H9 (cell line): ENCODE measurements around the gene ADAM33. TPM values are rescaled to one million over a fixed set of nuclear protein-coding genes. Genes with fewer than 3 reads are reported as not detected.

ENCODE experiments used
- DNase-seq: peaks from one replicate; pipeline ENCODE4 v3.0.0-alpha.2; 2017
- H2AFZ ChIP-seq: one replicate; pipeline ENCODE4 v1.6.1; 2013; ENCODE audit warnings: mild to moderate bottlenecking, low read length, control low read depth, moderate library complexity
- H2AK5ac ChIP-seq: 2 replicates; pipeline ENCODE4 v1.6.1; 2013; ENCODE audit warnings: low read length, control low read depth, mixed read lengths; ENCODE audit not compliant: insufficient read length
- H2BK120ac ChIP-seq: one replicate; pipeline ENCODE4 v1.6.1; 2013; ENCODE audit warnings: low read depth, mild to moderate bottlenecking, low read length, control low read depth, inconsistent platforms; ENCODE audit not compliant: poor library complexity, severe bottlenecking
- H2BK12ac ChIP-seq: 2 replicates; pipeline ENCODE4 v1.6.1; 2013; ENCODE audit warnings: low read length, control low read depth, mixed read lengths, low read depth; ENCODE audit not compliant: insufficient read length
- H2BK15ac ChIP-seq: 2 replicates; pipeline ENCODE4 v1.6.1; 2013; ENCODE audit warnings: low read depth, low read length, control low read depth
- H2BK20ac ChIP-seq: one replicate; pipeline ENCODE4 v1.6.1; 2013; ENCODE audit warnings: low read depth, mild to moderate bottlenecking, low read length, control low read depth, inconsistent platforms; ENCODE audit not compliant: poor library complexity, severe bottlenecking
- H2BK5ac ChIP-seq: 2 replicates; pipeline ENCODE4 v1.6.1; 2013; ENCODE audit warnings: low read length, control low read depth, mixed read lengths; ENCODE audit not compliant: insufficient read length
- H3K14ac ChIP-seq: 2 replicates; pipeline ENCODE4 v1.6.1; 2013; ENCODE audit warnings: low read length, control low read depth; ENCODE audit not compliant: insufficient read depth
- H3K18ac ChIP-seq: 2 replicates; pipeline ENCODE4 v1.6.1; 2013; ENCODE audit warnings: low read depth, mild to moderate bottlenecking, mixed read lengths, low read length, control low read depth; ENCODE audit not compliant: insufficient read length
- H3K23ac ChIP-seq: 2 replicates; pipeline ENCODE4 v1.6.1; 2013; ENCODE audit warnings: low read length, control low read depth, mixed read lengths, low read depth; ENCODE audit not compliant: insufficient read length
- H3K23me2 ChIP-seq: 2 replicates; pipeline ENCODE4 v1.6.1; 2013; ENCODE audit warnings: low read depth, mild to moderate bottlenecking, mixed read lengths, low read length, control low read depth; ENCODE audit not compliant: insufficient read length, poor library complexity, severe bottlenecking
- H3K27ac ChIP-seq: 2 replicates; pipeline ENCODE4 v1.5.1; 2013; ENCODE audit warnings: low read length, control low read depth, mixed read lengths, low read depth; ENCODE audit not compliant: insufficient read length
- H3K27me3 ChIP-seq: 2 replicates; pipeline ENCODE4 v1.6.1; 2013; ENCODE audit warnings: low read length, control low read depth, inconsistent platforms; ENCODE audit not compliant: insufficient read depth
- H3K4ac ChIP-seq: 2 replicates; pipeline ENCODE4 v1.6.1; 2013; ENCODE audit warnings: low read depth, mild to moderate bottlenecking, control low read depth, inconsistent platforms, low read length, moderate library complexity
- H3K4me1 ChIP-seq: 2 replicates; pipeline ENCODE4 v1.6.1; 2013; ENCODE audit warnings: low read length, control low read depth, inconsistent platforms; ENCODE audit not compliant: insufficient read depth
- H3K4me2 ChIP-seq: 2 replicates; pipeline ENCODE4 v1.6.1; 2013; ENCODE audit warnings: low read length, control low read depth, mixed read lengths; ENCODE audit not compliant: insufficient read length, insufficient read depth
- H3K56ac ChIP-seq: 2 replicates; pipeline ENCODE4 v1.6.1; 2013; ENCODE audit warnings: low read depth, mild to moderate bottlenecking, mixed read lengths, low read length, control low read depth; ENCODE audit not compliant: insufficient read length
- H3K79me1 ChIP-seq: 2 replicates; pipeline ENCODE4 v1.6.1; 2013; ENCODE audit warnings: low read depth, mild to moderate bottlenecking, moderate library complexity, low read length, control low read depth, inconsistent platforms; ENCODE audit not compliant: insufficient read depth, poor library complexity, severe bottlenecking
- H3K79me2 ChIP-seq: 2 replicates; pipeline ENCODE4 v1.6.1; 2013; ENCODE audit warnings: low read length, control low read depth, inconsistent platforms; ENCODE audit not compliant: insufficient read depth
- H3K9ac ChIP-seq: 2 replicates; pipeline ENCODE4 v1.6.1; 2013; ENCODE audit warnings: low read length, control low read depth, mixed read lengths; ENCODE audit not compliant: insufficient read length; ENCODE audit errors: extremely low read depth
- H3K9me3 ChIP-seq: one replicate; pipeline ENCODE4 v1.6.1; 2013; ENCODE audit warnings: low read depth, low read length, inconsistent platforms; ENCODE audit not compliant: control insufficient read depth
- H3T11ph ChIP-seq: one replicate; pipeline ENCODE4 v1.6.1; 2013; ENCODE audit warnings: mild to moderate bottlenecking, low read length, control low read depth, inconsistent platforms
- H4K20me1 ChIP-seq: one replicate; pipeline ENCODE4 v1.6.1; 2013; ENCODE audit not compliant: control insufficient read depth, insufficient read length, insufficient read depth
- H4K5ac ChIP-seq: 2 replicates; pipeline ENCODE4 v1.6.1; 2013; ENCODE audit warnings: low read depth, mild to moderate bottlenecking, mixed read lengths, low read length, control low read depth; ENCODE audit not compliant: insufficient read length
- H4K8ac ChIP-seq: replicated peaks from 2 replicates; pipeline ENCODE4 v1.6.1; 2013; ENCODE audit warnings: low read length, control low read depth, mixed read lengths, low read depth; ENCODE audit not compliant: insufficient read length
- H4K91ac ChIP-seq: 2 replicates; pipeline ENCODE4 v1.6.1; 2013; ENCODE audit warnings: low read depth, mild to moderate bottlenecking, moderate library complexity, mixed read lengths, low read length, control low read depth; ENCODE audit not compliant: insufficient read length
- H3K27ac Mint-ChIP-seq, 3 experiments: 2 replicates in 2 of 3; 3 replicates in 1 of 3; pipeline ENCODE4 v1.8.0; 2020 to 2021; ENCODE audit warnings: mixed read lengths in 3 of 3, mild to moderate bottlenecking in 1 of 3, moderate library complexity in 1 of 3
- H3K27me3 Mint-ChIP-seq: 2 replicates; pipeline ENCODE4 v1.8.0; 2021; ENCODE audit warnings: low read depth, mild to moderate bottlenecking, moderate library complexity, mixed read lengths
- H3K36me3 Mint-ChIP-seq, 3 experiments: 2 replicates in 2 of 3; 3 replicates in 1 of 3; pipeline ENCODE4 v1.8.0; 2020 to 2021; ENCODE audit warnings: low read depth in 3 of 3, mixed read lengths in 3 of 3; ENCODE audit not compliant: insufficient read depth in 1 of 3
- H3K4me1 Mint-ChIP-seq, 2 experiments: 2 replicates each; pipeline ENCODE4 v1.8.0; 2020; ENCODE audit warnings: mixed read lengths in 2 of 2
- H3K4me3 Mint-ChIP-seq, 2 experiments: 2 replicates in 1 of 2; 3 replicates in 1 of 2; pipeline ENCODE4 v1.8.0; 2020 to 2021; ENCODE audit warnings: mild to moderate bottlenecking in 2 of 2, mixed read lengths in 2 of 2, moderate library complexity in 1 of 2
- H3K9me3 Mint-ChIP-seq, 2 experiments: 2 replicates in 1 of 2; 3 replicates in 1 of 2; pipeline ENCODE4 v1.8.0; 2020; ENCODE audit warnings: mild to moderate bottlenecking in 2 of 2, mixed read lengths in 2 of 2, moderate library complexity in 1 of 2
- WGBS: extraction: QIAGEN DNeasy Blood & Tissue Kit; methylation state at CpG from one replicate; pipeline ENCODE4 v1.1.7; 2013; ENCODE audit warnings: missing lambda C conversion rate, low lambda C conversion rate, mixed read lengths; ENCODE audit not compliant: insufficient read length; ENCODE audit errors: extremely low coverage; 5-methylcytosine and 5-hydroxymethylcytosine counted together
- total RNA-seq: library from RNA; stranded (reverse); gene quantifications from 2 replicates; pipeline ENCODE4 v1.2.1, GENCODE V29; 2021
- TF ChIP-seq, protein P1 (sequence below): fragments of 200-600 bp; sonication (generic); conservative IDR thresholded peaks from 3 replicates; pipeline ENCODE4 v1.8.0; 2021; ENCODE audit warnings: antibody characterized with exemption, mild to moderate bottlenecking

The ADAM33 gene
- total RNA-seq, 1 experiment from 2014 or later = 4.0 TPM

- Histone ChIP-seq H2BK120ac (no peak overlapping the region), H3K23ac (no peak overlapping the region), H2AFZ (no peak overlapping the region), H4K8ac (no peak overlapping the region), H3K27me3 (no peaks in the 10 kb centered on the region; the same call in 1 of the 2 replicates), H3K18ac (no peak overlapping the region), H4K91ac (no peak overlapping the region), H3T11ph (no peak overlapping the region), H3K9ac (no peak overlapping the region), H2BK5ac (no peak overlapping the region), H3K56ac (no peak overlapping the region), H3K79me1 (no peaks in the 10 kb centered on the region), H2BK12ac (no peak overlapping the region), H3K4me1 (no peaks in the 10 kb centered on the region; the same call in 1 of the 2 replicates), H2BK20ac (no peak overlapping the region), H3K9me3 (no peaks in the 10 kb centered on the region), H4K20me1 (no peaks in the 10 kb centered on the region), H3K23me2 (peaks cover 13% of the 10 kb centered on the region), H3K27ac (no peak overlapping the region), H3K4me2 (no peak overlapping the region), H3K14ac (no peak overlapping the region), H2BK15ac (no peak overlapping the region), H2AK5ac (no peak overlapping the region), H4K5ac (no peak overlapping the region), H3K79me2 (no peaks in the 10 kb centered on the region), H3K4ac (no peak overlapping the region)
- no peak for DNase-seq
- Mint-ChIP-seq H3K9me3 (no peaks in the 10 kb centered on the region; a peak in 1 of 5 replicates), H3K4me1 (peaks cover 16 to 29% of the 10 kb centered on the region in 2 experiments), H3K27ac (no peak overlapping the region), H3K36me3 (no peaks in the 10 kb centered on the region), H3K4me3 (peak overlapping the region in 1 of 2 experiments; percentile 58; a peak in 1 of 5 replicates), H3K27me3 (peaks cover 50% of the 10 kb centered on the region)
- WGBS = no CpG with 5 or more reads among the region's 14 CpGs
- TF ChIP-seq, protein P1, sequence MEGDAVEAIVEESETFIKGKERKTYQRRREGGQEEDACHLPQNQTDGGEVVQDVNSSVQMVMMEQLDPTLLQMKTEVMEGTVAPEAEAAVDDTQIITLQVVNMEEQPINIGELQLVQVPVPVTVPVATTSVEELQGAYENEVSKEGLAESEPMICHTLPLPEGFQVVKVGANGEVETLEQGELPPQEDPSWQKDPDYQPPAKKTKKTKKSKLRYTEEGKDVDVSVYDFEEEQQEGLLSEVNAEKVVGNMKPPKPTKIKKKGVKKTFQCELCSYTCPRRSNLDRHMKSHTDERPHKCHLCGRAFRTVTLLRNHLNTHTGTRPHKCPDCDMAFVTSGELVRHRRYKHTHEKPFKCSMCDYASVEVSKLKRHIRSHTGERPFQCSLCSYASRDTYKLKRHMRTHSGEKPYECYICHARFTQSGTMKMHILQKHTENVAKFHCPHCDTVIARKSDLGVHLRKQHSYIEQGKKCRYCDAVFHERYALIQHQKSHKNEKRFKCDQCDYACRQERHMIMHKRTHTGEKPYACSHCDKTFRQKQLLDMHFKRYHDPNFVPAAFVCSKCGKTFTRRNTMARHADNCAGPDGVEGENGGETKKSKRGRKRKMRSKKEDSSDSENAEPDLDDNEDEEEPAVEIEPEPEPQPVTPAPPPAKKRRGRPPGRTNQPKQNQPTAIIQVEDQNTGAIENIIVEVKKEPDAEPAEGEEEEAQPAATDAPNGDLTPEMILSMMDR = no peak
Measured at GRCh38 chr20:3678856-3679720, 2.7 kb downstream of the ADAM33 start.
